HG03066 (cell line): ENCODE data around the gene CPA2.
"Not testable (repeated sequence)": the region's sequence is repeated elsewhere in the genome, so short reads cannot be mapped to it uniquely, and the experiment has no call there.

Experiments
- ATAC-seq: cut with Tn5 transposase; IDR thresholded peaks from one replicate; pipeline ENCODE4 v1.9.1; 2021; ENCODE audit warnings: low read depth; ENCODE audit not compliant: unreplicated experiment

CPA2 gene

DNA sequence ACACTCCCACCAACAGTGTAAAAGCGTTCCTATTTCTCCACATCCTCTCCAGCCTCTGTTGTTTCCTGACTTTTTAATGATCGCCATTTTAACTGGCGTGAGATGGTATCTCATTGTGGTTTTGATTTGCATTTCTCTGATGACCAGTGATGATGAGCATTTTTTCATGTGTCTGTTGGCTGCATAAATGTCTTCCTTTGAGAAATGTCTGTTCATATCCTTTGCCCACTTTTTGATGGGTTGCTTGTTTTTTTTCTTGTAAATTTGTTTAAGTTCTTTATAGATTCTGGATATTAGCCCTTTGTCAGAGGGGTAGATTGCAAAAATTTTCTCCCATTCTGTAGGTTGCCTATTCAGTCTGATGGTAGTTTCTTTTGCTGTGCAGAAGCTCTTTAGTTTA is 17.0 kb upstream of the CPA2 start:
- ATAC-seq: not testable (repeated sequence)

DNA sequence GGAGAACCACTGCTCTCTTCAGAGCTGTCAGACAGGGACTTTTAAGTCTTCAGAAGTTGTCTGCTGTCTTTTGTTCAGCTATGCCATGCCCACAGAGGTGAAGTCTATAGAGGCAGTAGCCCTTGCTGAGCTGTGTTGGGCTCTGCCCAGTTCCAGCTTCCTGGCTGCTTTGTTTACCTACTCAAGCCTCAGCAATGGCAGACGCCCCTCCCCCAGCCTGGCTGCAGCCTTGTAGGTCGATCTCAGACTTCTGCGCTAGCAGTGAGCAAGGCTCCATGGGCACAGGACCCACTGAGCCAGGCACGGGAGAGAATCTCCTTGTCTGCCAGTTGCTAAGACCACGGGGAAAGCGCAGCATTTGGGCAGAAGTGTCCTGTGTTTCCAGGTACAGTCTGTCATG is 12.1 kb upstream of the CPA2 start:
- no peak for ATAC-seq

DNA sequence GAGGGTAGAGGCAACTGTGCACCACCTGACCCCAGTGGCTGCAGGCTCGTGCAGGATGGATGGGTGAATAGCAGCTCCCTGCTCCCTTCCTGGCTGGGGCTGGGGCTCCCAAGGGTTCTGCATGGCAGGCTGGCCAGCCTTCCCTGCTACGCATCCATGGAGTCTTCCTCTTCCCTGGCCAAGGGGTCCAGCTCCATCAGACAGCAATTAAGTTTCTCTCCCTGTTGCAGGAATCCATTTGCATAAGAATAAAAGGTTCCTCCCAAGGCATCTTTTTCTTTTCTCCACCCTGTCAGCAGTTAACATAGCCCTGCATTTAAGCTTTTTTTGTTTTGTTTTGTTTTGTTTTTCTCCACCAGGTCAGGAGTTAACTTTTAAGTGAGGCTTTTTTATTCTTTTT is 10.0 kb upstream of the CPA2 start:
- ATAC-seq: no peak

DNA sequence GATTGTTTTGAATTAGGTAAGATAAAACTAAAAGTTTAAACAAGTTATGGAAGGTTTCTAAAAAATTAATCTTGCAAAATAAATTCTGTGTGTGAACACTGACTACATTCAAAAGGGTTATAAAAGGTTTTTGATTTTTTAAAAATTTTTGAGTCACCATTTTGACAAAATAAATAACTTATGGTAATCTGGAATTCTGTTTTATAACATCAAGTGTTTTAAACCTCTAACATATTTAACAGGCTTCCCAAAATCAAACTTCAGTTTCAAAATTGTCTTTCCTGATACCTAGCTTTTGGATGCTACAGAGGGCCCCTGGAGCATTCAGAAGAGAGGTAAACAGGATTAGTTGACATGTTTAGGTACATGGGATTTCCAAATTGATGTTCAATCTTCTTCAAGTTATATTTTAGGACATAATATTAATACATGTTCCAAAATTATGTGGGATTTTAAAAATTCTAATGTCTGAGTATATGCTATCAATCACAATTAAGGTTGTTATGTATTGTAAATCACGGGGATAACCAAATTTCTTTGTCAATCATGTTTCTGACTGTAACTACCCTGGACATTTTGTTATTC is 8.1 kb upstream of the CPA2 start:
- no peak for ATAC-seq

DNA sequence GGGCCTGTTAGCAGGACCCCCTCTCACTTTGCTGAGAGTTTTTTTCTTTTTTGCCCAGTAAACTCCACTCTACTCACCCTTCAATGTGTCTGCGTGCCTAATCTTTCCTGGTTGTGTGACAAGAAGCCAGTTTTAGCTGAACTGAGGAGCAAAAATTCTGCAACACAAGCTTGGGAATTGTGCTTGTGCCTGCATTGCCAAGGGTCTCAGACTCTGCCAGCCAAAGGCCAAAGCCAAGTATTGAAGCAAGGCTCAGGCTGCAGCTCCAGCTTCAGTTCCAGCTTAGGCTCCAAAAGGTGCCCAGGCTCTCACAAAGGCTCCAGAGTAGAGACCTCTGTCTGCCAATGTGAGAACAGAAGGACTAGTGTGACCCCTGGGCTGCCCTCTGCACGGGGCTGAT is 4.2 kb upstream of the CPA2 start:
- ATAC-seq: no peak

DNA sequence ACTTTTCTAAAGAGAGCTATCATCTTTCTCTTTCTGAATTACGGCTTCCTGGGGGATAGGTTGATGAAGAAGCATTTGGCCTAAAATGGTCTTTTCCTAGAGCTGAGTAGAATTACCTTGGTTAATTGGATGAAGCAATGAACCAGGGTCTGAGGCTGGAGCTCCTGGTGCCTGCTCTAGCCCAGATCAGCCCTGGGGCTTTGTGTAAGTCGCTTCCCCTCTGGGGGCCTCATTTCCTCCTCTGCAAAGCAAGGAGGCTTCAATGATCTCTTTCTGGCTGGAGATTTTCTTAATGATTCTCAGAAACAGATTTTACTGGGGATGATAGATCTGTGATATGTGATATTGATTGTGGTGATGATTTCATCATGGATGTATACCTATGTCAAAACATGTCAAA is 3.5 kb upstream of the CPA2 start:
- ATAC-seq: no peak

DNA sequence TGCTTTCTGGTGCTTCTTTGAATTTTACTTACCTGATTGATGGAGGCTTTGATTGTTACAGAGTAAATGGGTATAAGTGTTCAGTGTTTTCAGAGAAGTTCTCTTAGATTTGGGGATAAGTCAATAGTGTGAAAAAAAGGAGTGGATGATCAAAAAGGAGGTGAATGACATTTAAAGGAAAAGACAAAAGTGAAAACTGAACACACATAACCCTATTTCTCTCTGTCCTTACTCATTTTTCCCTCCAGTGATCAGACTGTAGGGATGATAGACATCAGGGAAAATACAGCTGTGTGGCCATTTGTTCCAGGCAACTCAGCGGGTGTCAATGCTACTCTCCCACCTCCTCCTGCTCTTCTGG is 278 bp downstream of the CPA2 start:
- no peak for ATAC-seq

DNA sequence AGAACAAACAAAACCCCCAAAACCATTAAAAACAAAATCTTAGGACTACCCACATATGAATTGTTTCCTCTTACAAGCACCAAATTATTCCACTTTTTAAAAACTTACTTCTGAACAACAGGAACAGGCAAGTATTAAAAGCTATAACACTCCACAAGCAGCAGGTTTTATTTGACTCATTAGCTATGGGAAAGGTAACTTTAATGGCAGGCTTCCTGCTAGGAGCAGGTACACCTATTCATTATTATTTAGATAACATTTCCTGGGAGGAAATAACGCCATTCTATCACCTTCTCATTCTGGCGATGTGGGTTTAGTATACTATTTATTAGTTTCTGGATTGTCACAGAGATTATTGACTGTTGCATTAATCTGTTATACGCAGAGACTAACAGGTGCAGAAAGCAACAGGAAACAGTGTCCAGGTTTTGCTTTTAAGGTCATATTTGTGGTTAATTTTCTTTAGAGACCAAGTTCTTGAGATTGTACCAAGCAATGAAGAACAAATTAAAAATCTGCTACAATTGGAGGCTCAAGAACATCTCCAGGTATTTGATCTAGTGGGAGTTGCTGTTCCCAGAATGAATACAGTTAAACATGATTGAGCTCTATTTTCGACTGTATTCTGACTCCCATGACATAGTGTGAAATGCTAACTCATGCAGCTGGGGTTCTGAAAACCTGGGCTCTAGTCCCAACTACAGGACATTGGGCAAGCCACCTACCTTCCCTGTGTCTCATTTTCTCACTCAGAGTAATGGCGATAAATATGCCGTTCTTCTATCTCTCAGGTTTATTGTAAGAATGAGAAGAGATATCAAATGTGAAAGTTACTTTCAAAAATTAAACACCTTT is 2.0 kb downstream of the CPA2 start:
- ATAC-seq: no peak

DNA sequence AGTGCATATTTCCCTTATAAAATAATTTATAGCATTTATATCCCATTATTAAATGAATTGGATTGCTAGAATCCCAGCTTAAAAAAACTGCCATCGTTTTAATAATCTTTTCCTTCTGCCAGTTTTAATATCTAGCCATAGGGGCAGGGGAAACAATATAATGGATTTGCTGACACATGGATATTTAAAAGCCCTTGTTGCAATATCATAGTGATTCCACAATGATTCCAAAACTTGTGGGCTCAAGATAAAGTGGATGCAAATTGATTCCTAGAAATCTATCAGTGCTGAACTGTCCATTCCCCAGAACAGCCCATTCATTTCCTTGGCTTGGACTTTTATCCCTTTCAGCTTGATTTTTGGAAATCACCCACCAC is 2.6 kb downstream of the CPA2 start:
- no peak for ATAC-seq

DNA sequence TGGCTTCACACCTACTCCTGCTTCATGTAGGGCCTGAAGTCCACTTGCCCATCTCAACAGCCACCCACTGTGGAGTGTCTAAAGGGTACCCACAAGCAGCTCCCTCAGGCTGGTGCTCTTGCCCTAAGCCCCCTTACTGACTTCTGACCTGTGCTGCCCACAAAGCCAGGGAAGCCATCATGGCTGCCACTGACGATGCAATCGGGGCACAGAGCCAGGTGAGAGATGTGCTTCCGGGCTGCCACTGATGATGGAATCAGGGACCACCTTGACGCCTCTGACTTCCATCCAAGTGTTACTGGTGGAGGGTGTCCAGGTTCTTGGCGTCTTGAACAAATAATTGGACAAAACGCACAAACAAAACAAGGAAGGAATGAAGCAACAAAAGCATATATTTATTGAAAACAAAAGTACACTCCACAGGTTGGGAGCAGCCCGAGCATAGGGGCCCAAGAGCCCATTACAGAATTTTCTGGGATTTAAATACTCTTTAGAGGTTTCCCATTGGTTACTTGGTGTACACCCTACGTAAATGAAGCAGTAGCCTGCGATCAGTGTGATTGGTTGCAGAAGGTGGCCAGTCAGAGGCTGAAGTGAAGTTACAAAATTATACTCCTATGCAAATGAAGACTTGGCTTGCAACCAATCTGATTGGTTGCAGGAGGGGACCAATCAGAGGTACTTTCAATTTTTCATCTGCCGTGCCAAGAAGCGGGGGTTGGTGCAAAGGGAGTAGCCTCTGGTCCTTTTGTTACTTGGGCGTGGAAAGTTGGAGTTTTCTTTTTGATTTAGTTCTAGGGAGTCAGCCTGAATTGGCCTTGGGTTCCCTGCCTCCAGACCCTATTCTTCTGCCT is 4.5 kb downstream of the CPA2 start:
- ATAC-seq: no peak

DNA sequence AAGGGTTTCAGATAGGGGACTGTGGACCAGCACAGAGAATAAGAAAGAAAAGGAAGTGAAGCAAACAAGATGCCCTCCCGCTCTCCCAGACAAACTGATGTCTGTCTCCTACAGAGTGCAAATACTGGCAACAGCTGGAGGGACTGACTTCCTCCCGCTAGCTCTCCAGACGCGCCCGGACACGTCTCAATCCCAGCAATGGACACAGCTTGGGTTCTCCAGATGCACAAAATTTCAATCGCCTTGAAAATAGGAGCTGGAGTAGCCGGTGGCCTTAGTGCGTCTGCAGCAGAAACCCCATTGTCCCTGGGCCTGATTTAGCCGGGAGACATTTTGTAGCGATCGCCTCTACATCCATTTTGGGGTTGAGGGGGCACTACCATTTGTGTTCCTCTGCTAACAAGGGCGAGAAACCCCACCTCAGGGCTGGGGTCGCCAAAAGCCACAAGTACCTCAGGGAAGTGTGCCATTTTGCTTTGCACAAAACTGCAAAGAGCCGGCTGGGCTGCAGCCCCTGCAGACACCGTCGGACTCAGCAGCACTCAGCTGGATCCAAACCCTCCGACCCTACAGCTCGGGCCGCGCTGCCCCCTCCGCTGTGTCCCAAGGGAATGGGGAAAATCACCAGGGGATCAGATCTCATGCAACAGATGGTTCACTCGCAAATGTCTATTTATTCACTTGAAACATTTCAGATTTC is 5.9 kb downstream of the CPA2 start:
- ATAC-seq: no peak

DNA sequence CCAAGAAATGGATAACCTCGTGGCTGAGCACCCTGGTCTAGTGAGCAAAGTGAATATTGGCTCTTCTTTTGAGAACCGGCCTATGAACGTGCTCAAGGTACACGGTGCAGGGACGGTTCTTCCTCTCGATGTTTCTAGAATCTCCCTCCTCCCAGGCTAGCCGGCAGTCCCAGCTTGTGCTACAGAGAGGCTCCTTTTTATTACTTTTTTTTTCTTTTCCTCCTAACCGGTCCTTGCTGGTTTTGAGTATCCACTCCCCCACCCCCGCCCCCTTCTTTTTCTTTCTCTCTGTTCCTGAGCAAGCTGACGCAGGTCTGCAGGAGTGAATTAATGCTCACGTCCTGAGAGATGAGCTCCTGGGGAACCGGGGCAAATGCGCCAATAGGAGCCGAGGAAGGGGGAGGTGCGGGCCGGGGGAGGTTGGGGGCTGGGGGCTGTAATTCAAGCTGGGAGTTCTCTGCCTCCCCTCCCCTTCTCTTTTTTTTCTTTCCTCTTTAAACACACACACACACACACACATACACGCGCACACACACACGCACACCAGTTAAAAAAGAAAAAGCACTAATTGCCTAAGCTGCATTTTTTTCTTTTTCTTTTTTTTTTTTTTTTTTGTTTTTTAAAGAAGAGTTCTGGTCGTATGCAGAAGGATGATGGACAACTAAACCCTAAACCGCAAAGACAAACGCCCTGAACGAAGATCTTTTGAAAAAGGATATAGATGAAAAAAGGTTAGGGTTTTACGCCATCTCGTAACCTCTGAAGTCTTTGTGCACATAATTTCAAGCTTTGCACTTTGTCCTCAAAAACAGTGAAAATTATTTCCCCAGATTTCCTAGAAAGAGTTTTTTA is 6.6 kb downstream of the CPA2 start:
- no peak for ATAC-seq

DNA sequence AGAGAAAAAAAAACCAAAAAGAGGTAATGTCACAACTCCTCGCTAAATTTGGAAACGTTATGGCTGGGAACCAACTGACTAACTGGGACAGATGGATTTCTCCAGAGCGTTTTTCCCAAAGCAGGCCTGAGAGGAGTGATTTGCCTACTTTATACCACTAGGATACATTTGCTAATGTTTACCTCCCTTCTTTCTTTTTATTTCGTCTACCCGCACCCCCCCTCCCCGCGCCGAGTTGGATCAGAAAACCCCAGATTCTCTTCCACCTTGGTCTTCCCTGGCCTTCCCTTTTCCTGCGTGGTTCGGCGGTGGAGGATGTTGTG is 7.2 kb downstream of the CPA2 start:
- no peak for ATAC-seq

DNA sequence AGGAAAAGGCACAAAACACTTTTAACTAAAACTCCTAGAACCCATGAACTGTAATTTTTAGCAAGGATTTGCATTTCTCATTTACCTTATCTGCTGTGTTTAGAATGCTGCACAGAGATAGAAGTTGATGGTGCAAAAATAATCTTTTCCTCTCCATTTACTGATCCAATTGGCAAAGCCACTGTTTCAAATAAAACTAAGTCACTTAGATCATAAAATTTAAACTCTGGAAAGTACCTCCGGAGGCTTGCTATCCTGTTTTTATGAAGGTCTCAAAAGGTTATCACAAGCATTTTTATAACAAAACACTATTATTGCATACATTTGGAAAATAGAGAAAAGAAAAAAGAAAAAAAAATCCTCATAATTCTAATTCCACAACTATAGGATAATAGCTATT is 7.6 kb downstream of the CPA2 start:
- no peak for ATAC-seq

DNA sequence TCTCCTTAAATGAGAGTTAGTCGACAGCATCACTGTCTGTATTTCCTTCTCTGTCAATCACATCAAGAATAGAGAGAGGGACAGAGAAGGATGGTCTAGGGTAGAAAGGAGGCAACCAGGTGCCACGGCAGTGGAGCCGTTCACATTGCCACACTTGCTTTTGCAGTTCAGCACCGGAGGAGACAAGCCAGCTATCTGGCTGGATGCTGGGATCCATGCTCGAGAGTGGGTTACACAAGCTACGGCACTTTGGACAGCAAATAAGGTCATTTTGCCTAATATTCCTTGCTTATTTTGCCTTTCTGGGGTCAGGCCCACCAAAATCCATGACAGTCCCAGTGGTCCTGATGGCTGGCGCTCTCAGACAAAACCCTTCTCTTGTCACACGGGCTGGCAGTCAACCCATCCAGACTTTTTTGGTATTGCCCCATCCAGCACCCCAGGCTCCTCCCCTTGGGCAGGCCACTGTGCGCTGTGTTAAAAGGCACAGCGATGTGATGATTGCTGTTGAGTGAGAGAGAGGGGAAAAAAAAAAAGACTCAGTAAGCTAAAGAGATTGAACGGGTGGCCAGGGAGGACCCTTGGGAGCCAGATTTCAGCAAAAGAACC is 8.4 kb downstream of the CPA2 start:
- no peak for ATAC-seq

DNA sequence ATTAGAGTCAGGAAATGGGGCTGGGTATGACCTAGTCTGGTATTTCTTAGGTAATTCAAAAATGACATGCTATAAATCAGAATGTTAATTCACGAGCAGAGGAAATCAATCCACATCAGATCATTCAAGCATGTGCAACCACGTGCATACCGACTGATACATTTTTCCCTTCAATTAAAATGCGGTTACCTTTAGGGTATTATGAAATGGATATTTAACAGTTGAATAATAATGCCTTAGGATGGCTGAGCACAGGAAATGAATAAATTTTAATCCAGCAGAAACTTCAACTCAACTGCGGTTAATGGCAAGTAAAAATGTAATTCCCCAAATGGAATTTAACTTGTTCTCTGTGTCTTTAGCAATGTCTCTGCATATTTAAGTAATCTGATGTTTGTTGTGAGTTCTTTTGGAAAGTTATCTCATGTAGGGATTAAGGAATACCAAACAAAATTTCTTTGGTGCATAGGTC is 9.2 kb downstream of the CPA2 start:
- no peak for ATAC-seq

DNA sequence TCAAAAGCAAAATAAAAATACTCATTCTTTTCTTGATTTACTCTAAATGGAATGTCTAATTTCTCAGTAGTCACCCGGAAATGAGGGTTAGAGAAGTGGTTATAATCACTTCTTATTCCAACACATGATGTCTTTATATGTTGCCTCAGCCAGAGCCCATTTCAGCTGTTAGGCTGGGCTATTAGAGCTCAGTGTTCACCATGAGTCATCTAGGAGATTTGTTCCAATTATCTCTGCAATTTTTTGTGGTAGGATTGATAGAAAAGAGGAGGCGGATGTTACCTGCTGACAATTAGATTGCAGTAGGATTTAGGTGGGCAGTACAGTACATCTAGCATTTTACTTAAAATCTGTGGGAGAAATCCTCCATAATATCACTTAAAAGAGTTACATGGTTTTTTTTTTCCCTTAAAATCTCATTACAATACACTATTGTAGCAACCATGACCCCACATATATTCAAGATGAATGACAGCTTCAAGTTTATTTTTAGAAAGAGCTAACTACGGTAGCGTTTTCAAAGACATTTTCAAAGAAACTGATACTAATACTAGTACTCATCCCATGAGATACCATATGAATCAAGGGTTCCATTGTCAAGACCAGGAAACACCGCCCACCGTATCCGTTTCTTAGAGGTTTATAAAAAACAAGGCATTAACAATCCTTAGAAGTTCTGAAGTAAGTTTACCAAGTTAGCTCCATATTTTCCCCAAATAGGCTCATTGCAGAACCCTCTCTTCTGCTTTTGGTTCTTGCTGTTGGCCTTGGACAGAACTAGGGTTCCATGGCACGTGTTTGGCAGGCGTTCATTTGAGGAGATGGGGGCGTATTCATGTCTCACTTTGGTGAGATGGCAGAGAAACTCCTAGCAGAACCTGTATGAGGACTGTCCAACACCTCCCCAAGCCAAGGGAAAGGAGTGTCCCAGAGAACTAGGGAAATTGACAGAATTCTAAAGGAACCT is 10.4 kb downstream of the CPA2 start:
- no peak for ATAC-seq

DNA sequence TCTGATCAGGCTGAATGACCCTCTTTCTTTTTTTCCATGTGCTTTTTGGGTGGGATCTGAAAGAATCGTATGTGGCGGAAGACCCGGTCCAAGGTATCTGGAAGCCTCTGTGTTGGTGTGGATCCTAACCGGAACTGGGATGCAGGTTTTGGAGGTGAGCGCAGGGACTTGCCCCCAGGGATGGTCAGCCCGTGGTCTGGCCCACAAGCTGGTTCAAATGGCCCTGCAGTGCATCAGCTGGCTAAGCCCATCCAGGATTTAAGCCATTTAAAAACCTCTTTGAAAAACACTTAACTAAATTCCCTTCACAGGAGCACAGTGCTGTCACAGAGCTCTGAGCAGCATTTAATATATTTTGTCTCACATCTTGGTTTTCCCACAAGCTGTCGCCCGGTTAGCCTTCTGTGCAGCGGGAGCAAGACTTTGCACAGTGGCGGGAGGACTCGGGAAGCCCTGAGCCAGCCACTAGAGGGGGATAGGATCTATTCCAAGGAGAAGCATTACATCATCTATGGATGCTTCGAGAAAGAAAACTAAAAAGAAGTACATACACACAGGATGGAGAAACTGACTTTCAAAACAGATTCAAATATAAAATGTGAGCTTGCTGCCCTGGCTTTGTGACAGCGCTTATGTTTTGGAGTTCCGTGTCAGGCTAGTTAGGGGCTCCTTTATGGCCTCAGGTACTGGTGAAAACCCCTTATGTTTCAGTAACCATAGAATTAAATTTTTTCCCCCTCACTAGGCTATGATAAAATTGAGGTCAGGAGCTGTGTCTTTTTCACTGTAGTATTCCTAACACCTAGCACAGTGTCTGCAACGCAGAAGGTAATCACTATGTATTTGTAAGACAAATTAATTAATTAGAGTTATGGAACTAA is 11.3 kb downstream of the CPA2 start:
- ATAC-seq: no peak
